OCI-LY3 (cell line): ENCODE results near the gene ME3.

Source experiments
- EZH2phosphoT487 ChIP-seq: fragments of 200-600 bp; shearing (Covaris generic); IDR thresholded peaks from 2 replicates; pipeline ENCODE4 v1.6.1; 2018; ENCODE audit warnings: antibody characterized with exemption, mixed run types, low read depth
- TF ChIP-seq, protein P1 (sequence below): fragments of 200-600, 300-600 bp; sonication (generic); IDR thresholded peaks from 2 replicates; pipeline ENCODE4 v1.5.1; 2014; ENCODE audit warnings: antibody characterized with exemption, low read length, low read depth

- TF ChIP-seq, protein P1, sequence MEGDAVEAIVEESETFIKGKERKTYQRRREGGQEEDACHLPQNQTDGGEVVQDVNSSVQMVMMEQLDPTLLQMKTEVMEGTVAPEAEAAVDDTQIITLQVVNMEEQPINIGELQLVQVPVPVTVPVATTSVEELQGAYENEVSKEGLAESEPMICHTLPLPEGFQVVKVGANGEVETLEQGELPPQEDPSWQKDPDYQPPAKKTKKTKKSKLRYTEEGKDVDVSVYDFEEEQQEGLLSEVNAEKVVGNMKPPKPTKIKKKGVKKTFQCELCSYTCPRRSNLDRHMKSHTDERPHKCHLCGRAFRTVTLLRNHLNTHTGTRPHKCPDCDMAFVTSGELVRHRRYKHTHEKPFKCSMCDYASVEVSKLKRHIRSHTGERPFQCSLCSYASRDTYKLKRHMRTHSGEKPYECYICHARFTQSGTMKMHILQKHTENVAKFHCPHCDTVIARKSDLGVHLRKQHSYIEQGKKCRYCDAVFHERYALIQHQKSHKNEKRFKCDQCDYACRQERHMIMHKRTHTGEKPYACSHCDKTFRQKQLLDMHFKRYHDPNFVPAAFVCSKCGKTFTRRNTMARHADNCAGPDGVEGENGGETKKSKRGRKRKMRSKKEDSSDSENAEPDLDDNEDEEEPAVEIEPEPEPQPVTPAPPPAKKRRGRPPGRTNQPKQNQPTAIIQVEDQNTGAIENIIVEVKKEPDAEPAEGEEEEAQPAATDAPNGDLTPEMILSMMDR, result no peak
- no peak for TF ChIP-seq EZH2phosphoT487
Observed at GRCh38 chr11:86588566-86589090, 83.8 kb downstream of the ME3 start.
